HG02610 (cell line): Measurements from ENCODE around the gene RICTOR.

Experiments used
- ATAC-seq: cut with Tn5 transposase; IDR thresholded peaks from one replicate; pipeline ENCODE4 v1.9.1; 2021; ENCODE audit warnings: mild to moderate bottlenecking, moderate library complexity; ENCODE audit not compliant: unreplicated experiment

Gene RICTOR

DNA sequence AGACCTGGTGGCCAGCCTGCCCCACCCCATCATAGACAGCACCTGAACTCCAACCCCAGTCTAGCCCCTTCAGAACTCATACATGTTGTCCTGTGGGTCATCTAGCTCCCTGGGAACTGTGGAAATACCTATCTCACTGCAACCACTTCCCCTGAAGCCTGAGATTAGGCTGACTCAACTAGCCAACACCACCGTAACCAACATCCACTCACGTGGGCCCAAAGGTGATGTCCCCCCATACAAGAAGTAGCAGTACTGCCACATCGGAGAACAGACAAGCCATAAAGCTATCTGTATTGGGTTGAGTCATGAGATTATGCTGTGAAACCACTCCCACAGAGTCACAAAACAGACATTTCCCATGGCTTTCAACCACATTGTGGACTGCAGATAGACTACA lies 181.8 kb downstream of the RICTOR start:
- peak; percentile 85 for ATAC-seq

DNA sequence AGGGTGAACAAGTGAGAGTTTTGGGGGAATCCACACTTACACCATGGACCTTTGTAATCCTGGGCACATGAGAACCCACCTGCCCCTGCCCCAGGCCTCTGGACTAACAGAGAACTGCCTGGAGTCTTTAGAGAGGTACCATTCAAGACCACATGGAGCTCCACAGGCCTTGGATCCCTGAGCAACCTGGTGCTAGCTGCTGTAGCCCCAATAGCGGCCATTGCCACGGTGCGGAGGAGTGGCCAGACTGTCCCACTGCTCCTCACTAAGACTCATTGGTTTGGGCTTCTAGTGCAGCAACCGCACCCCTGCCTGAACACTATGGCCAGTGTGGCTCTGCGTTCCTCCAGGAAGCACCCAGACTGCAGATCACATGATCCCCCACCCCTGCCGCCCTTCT lies 182.6 kb downstream of the RICTOR start:
- ATAC-seq = no peak

DNA sequence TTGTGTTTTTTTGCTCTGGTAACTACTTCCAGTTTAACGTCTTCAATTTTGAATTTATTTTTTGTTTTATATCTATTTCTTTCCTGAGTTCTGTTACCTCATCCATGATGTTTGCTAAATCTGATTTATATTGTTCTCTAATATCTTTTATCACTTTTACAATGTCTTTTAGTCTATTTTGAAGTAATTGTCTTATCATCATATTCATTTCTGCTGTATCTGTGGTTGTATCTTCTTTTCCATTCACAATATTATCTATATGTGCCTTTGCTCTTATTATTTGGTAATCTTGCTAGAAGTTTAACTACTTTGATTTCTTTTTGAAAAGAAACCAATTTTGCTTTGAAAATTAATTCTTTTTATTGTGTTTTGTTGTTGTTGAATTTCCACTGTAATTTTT lies 184.8 kb downstream of the RICTOR start:
- ATAC-seq = no peak

DNA sequence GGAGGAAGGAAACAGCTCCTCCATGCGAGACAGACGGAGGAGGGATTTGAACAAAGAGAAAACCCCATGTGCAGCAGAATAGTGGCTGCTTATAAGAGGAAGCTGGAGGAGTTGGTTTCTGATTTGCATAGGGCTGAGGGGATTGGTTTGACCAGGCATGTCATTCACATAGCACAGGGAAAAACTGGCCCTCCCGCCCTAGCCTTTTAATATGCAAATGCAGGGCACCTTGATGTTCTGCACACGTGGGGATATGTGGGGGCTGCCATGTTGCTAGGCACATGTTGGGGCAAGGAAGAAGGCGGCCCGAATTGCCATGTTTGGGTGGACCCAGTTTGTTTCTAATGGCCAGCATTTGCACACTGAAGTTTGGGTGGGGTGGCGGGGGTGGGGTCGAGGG lies 186.2 kb downstream of the RICTOR start:
- ATAC-seq = no peak
